GM18873 (cell line): Measurements from ENCODE around the gene WTAP.

ENCODE experiments used
- ATAC-seq: cut with Tn5 transposase; IDR thresholded peaks from one replicate; pipeline ENCODE4 v1.9.1; 2021; ENCODE audit warnings: mild to moderate bottlenecking, moderate library complexity, moderate number of reproducible peaks; ENCODE audit not compliant: unreplicated experiment, low FRiP score

Gene WTAP

DNA sequence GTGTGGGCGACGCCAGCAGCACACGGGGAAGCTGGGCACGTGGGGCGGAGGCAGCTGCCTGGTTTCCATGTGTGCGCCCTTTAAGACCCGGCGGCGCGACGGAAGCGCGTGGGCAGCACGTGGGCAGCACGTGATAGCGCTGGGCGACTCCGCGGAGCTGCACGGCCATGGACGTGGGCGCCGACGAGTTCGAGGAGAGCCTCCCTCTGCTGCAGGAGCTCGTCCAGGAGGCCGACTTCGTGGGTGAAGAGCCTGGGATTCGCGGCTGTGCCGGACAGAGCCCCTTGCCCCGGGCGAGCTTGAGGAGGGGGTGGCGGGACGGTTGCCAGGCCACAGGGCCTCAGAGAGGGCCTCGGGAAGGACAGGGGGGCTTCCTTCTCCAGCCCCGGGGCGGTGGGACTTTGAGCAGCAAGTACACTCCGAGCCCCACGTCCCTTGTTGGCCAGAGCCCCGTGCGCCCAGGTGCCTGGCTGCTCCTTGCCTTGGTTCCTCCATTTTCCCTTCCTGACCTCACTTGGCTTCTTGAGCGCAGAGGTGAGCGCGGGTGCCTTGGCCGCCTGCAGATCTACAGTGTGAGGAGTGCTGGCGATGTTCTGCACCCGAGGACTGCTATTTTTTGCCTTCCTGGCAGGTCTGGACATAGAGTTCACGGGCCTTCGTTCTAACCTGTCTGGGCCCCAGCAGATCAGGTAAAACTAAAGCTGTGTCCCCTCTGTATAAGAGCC is 73.0 kb downstream of the WTAP start, which contains the start of gene PNLDC1:
Gene PNLDC1 (plus strand): TSS at position 136 of the 725 bp plus-strand sequence. CDS start 32 bp downstream, at position 168.
- ATAC-seq: no peak

GRCh38 chr6:159801935-159802334 is 74.6 kb downstream of the WTAP start:
- ATAC-seq: no peak

DNA sequence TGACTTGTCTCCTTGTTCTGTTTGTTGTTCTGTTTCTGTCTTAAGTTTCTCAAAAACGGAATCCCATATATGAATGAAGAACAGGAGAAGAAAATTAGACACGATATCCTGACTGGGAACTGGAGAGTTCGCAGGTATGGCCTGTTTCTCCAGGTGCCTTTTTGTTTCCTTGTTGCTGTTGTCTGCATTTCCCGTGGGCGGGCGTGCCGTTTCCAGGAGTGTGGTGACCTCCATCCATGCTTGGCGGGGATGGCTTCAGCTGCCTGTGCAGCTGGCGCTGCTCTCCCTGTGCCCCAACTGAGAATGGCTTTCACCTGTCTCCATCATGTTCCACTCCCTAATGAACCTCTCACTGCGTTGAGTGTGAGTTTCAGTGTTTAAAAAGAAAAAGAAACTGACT is 77.2 kb downstream of the WTAP start:
- no peak for ATAC-seq

- ATAC-seq: no peak
These were observed 78.2 kb downstream of the WTAP start for GRCh38 chr6:159805440-159806020.
